HG03565 (cell line): ENCODE data around the gene TWF1.
"Not testable (repeated sequence)": the region's sequence is repeated elsewhere in the genome, so short reads cannot be mapped to it uniquely, and the experiment has no call there.

ENCODE experiments used
- ATAC-seq: cut with Tn5 transposase; IDR thresholded peaks from one replicate; pipeline ENCODE4 v1.9.1; 2021; ENCODE audit warnings: mild to moderate bottlenecking, moderate library complexity; ENCODE audit not compliant: unreplicated experiment

Gene TWF1

GRCh38 chr12:43805860-43806736 lies at the start of gene TWF1:
Gene TWF1, minus strand, starts transcription at chr12:43806317. Its CDS starts 72 bp downstream, at chr12:43806245.
- peak; percentile 85 for ATAC-seq

- no peak for ATAC-seq
Observed at GRCh38 chr12:43852744-43853143, 46.6 kb upstream of the TWF1 start.

- no peak for ATAC-seq
Observed at GRCh38 chr12:43848786-43849185, 42.7 kb upstream of the TWF1 start.

- no peak for ATAC-seq
Observed at GRCh38 chr12:43848226-43848507, 42.0 kb upstream of the TWF1 start.

GRCh38 chr12:43847425-43848225 lies 41.5 kb upstream of the TWF1 start:
- ATAC-seq: not testable (repeated sequence)

- no peak for ATAC-seq
Observed at GRCh38 chr12:43842259-43842658, 36.1 kb upstream of the TWF1 start.

- no peak for ATAC-seq
Observed at GRCh38 chr12:43841253-43841652, 35.1 kb upstream of the TWF1 start.

- no peak for ATAC-seq
Observed at GRCh38 chr12:43840338-43840737, 34.2 kb upstream of the TWF1 start.

GRCh38 chr12:43836475-43836989 lies 30.4 kb upstream of the TWF1 start:
- ATAC-seq: no peak

- ATAC-seq: peak; percentile 77
Observed at GRCh38 chr12:43835656-43836474, 29.7 kb upstream of the TWF1 start, which contains the start of gene TMEM117. Gene TMEM117, plus strand, starts transcription at chr12:43836081.

GRCh38 chr12:43835264-43835655 lies 29.1 kb upstream of the TWF1 start:
- no peak for ATAC-seq

GRCh38 chr12:43832463-43833168 lies 26.5 kb upstream of the TWF1 start:
- no peak for ATAC-seq

GRCh38 chr12:43827093-43827492 lies 21.0 kb upstream of the TWF1 start:
- no peak for ATAC-seq

- no peak for ATAC-seq
Observed at GRCh38 chr12:43826681-43827080, 20.6 kb upstream of the TWF1 start.

GRCh38 chr12:43824207-43824775 lies 18.2 kb upstream of the TWF1 start:
- no peak for ATAC-seq

GRCh38 chr12:43816168-43816567 lies 10.1 kb upstream of the TWF1 start:
- peak; percentile 54 for ATAC-seq

- no peak for ATAC-seq
Observed at GRCh38 chr12:43815416-43815815, 9.3 kb upstream of the TWF1 start.

- no peak for ATAC-seq
Observed at GRCh38 chr12:43812926-43813325, 6.8 kb upstream of the TWF1 start.

GRCh38 chr12:43812057-43812456 lies 5.9 kb upstream of the TWF1 start:
- no peak for ATAC-seq

- no peak for ATAC-seq
Observed at GRCh38 chr12:43807386-43807785, 1.3 kb upstream of the TWF1 start.
